GM19328 (cell line): ENCODE results near the gene TOR2A.
"Not testable (repeated sequence)": the region's sequence is repeated elsewhere in the genome, so short reads cannot be mapped to it uniquely, and the experiment has no call there.

Experiments used
- ATAC-seq: cut with Tn5 transposase; IDR thresholded peaks from one replicate; pipeline ENCODE4 v1.9.1; 2021; ENCODE audit warnings: mild to moderate bottlenecking, moderate library complexity; ENCODE audit not compliant: unreplicated experiment

Gene TOR2A

DNA sequence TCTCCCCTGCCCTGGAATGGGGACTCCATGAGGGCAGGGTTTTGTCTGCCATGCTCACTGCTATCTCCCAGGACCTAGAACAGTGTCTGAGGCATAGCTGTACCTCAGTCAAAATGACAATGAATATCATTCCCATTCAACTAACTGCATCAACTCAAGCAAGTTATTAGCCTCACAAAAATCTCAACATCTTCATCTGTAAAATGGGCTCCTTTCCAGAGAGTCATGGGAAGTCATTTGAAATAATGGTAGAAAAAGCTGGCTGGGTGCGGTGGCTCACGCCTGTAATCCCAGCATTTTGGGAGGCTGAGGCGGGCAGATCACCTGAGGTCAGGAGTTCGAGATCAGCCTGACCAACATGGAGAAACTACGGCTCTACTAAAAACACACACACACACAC lies 34.0 kb upstream of the TOR2A start:
- no peak for ATAC-seq

GRCh38 chr9:127768698-127769097 lies 33.6 kb upstream of the TOR2A start:
- ATAC-seq, result no peak

DNA sequence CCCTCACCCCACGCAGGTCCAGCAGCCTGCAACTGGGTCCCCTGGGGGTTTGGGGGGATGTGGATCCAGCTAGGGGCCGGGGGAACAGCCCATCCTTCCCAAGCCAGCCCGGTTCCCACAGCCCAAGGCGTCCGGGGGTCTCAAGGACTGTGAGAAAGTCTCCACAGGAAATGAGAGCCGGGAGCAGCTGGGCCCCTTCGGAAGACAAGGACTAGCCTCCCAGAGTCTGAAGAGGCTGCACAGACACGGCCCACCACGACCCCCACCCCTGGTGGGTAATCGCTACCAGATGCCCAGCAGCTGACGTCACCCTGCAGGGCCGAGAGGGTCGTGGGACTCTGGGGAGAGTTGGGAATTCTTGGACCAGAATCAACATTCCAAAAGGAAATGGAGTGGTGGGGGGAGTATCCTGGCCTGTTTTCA lies 32.8 kb upstream of the TOR2A start:
- no peak for ATAC-seq

- ATAC-seq, result no peak
Measured at GRCh38 chr9:127767410-127767809, 32.3 kb upstream of the TOR2A start.

- no peak for ATAC-seq
Measured at GRCh38 chr9:127765418-127765817, 30.3 kb upstream of the TOR2A start.

- ATAC-seq, result no peak
Measured at GRCh38 chr9:127763918-127764384, 28.9 kb upstream of the TOR2A start.

DNA sequence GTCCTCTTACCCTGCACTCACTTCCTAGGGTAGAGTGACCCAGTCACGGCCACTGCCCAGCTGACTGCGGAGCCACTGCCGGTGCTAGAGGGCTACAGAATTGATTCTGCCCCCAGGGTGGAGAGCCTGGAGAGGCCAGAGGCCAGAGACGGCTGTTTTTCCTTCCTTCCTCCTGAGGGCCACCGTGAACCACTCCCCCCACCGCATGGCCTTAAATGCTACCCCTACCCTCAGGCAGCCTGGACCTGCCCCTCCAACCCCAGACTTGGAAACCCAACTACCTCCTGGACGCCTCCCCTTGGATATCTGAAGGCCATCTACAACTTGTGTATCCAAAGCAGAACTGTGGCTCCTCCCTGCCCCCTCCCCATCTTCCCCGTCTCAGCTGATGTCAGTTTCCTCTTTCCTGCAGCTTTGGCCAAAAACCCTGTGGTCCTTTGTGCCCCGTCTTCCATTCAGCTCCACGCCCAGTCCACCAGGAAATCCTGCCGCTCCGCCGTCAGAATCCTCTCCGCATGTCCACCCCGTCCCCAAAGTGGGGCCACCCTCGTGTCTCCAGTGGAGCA lies 27.1 kb upstream of the TOR2A start:
- no peak for ATAC-seq

- no peak for ATAC-seq
Measured at GRCh38 chr9:127761491-127761956, 26.4 kb upstream of the TOR2A start.

GRCh38 chr9:127761061-127761460 lies 26.0 kb upstream of the TOR2A start:
- no peak for ATAC-seq

- ATAC-seq, result no peak
Measured at GRCh38 chr9:127758843-127759242, 23.7 kb upstream of the TOR2A start.

GRCh38 chr9:127756776-127757175 lies 21.7 kb upstream of the TOR2A start:
- not testable (repeated sequence) for ATAC-seq

GRCh38 chr9:127756233-127756632 lies 21.1 kb upstream of the TOR2A start:
- no peak for ATAC-seq

DNA sequence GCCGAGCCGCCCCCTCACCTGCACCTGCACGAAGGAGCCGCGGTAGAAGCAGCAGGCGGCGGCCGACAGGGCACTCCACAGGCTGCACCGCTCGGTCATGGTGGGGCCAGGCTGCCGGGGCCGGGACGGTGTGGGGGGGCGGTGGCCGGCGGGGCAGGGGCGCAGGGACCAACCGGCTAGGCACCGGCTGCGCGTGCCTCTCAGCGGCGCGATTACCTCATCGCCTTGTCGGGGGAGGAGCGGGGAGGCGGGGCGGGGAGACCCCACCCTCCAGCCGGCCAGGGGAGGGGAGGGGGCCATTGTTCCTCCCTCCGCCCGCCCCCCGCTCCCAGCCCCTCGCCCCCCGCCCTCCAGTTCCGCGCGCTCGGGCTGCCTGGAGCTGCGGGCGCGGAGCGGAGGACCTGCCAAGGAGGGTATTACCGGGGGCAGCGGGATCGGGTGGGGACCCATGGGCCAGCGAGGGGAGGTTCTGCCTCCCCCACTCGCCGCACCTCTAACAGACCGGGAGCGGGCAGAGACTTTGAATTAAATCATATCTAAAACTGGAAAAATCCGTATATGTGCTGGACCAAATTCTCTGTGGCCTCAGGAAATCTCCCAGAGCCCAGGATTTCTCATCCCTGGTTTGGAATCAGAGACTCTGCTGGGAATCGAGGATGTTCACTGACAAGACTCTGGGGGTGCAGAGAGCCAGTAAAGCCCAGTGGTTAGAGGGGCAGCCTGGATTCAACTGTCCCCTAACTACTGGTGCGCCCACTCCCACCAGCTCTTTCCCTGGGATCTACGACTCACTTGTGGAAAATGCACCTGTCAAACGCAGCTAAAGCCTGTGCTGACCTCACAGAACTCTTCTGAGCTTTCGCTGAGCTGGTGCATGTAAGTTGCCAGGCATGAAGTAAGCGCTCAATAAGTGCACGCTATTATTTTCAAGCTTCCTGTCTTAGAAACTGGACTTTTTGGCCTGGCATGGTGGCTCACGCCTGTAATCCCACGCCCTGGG lies 20.3 kb upstream of the TOR2A start:
- ATAC-seq, result no peak

- ATAC-seq, result no peak
Measured at GRCh38 chr9:127754099-127755060, 19.3 kb upstream of the TOR2A start.

- no peak for ATAC-seq
Measured at GRCh38 chr9:127753622-127754021, 18.5 kb upstream of the TOR2A start.

DNA sequence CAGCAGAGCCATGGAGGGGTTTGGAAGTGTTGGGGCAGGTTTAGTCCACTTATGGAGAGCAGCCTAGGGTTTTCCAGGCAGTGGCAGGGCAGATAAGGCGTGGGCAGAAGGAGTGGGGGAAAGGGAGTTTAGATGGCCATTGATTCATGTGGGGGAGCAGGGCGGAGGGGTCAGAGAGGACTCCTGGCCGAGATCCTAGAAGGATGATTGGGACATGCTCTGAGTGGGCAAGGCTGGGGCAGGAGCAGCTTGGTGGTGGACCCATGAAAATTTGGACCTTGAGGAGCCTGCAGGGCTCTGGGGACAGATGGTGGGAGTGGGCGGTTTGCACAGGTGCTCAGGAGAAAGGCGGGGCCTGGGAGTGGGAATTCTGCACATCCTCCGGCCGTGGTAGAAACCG lies 18.1 kb upstream of the TOR2A start:
- no peak for ATAC-seq

- no peak for ATAC-seq
Measured at GRCh38 chr9:127751269-127752054, 16.4 kb upstream of the TOR2A start.

- no peak for ATAC-seq
Measured at GRCh38 chr9:127749090-127749787, 14.1 kb upstream of the TOR2A start.

GRCh38 chr9:127746959-127747569 lies 12.0 kb upstream of the TOR2A start:
- no peak for ATAC-seq
